ENCODE measurements around the gene COL17A1.

COL17A1 gene

DNA sequence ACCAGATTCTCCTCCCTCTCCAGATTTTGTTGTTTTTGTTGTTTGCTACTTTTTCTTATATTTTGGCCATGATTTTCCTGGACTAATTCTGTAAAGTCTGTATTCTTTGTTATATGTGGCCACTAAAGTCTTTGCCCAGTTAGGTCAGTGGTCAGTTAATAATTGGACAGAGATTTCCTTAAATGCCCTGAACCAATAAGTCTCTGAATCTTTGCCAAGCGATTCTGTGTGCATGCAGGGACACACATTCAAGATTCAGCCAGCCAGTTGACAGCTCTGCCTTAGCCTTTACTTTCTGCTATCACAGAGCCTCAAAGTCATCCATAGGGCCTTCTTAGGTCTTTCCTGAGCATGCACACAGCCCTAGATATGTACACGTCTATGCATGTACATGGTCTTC is 11.0 kb upstream of the COL17A1 start:
- no peak for DNase-seq (ENCODE audit: low read depth)

DNA sequence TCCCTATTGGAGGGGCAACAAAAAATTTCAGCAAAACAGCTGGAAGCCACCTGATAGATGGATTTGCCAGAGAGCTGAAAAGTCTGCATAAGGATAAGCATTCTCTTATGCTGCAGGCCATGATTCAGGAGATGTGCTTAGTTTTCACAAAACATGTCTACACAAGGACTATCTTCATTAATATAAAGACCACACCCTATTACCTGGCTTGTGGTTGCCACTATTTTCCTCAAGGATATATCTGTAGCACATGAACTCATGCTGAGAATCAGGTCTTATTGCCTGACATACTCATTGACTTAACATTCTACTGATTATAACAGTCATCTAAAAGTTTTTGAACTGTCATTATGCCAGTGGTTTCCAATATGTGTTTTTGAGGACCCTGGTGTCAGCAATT is 7.1 kb upstream of the COL17A1 start:
- DNase-seq (ENCODE audit: low read depth), result no peak

DNA sequence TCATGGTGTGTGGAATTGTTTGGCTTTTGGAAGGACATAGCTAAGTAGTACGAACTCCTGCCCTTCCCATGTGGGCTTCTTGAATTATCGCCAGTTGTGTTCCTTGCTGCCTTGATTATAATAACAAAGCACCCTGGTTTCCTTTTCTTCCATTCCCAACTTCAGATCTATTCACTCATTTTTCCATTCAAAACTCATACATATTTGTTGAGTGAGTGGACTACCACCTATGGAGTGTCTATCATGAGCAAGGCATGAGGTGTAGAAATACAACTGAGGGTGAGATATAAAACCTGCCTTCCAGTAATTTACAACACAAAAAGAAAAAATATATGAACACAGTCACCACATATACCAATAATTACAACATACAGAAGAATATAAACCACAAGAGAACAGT is 4.9 kb upstream of the COL17A1 start:
- DNase-seq (ENCODE audit: low read depth), result no peak

DNA sequence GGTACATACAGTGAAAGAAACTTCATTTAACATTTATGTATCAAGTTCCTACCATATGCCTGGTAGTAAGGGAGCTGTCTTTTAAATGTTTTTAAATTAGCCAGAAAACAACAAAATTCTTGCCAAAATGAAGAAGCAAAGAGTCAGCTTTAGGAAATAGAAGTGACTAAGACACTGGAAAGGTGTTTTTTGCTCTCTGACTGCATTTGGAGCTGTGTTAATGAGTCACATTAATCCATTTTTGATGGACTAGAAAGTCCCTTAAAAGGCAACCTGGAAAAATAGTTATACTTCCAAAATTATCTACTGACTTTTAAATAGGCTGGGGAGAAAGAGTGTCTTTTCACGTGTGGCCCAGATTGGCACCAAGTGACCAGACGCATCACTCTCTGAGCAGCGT is 3.9 kb upstream of the COL17A1 start:
- no peak for DNase-seq (ENCODE audit: low read depth)

DNA sequence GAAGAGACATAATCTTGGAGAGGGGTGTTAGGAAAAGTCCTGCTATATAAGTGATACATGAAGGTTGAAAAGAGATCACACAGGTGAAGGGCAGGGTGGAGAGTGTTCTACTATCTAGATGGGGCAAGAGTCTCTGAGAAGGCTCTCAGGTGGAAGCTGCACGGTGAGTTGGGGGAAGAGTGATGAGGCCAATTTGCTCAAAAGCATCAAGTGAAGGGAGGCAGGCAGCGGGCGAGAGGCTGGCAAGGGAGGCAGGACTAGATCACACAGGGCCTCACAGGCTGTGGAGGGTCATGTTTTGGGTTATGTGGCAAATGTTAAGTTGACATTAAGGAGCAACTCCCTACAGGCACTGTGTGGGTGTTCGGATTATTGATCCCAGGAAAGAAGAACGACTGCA is 2.6 kb upstream of the COL17A1 start:
- no peak for DNase-seq (ENCODE audit: low read depth)

DNA sequence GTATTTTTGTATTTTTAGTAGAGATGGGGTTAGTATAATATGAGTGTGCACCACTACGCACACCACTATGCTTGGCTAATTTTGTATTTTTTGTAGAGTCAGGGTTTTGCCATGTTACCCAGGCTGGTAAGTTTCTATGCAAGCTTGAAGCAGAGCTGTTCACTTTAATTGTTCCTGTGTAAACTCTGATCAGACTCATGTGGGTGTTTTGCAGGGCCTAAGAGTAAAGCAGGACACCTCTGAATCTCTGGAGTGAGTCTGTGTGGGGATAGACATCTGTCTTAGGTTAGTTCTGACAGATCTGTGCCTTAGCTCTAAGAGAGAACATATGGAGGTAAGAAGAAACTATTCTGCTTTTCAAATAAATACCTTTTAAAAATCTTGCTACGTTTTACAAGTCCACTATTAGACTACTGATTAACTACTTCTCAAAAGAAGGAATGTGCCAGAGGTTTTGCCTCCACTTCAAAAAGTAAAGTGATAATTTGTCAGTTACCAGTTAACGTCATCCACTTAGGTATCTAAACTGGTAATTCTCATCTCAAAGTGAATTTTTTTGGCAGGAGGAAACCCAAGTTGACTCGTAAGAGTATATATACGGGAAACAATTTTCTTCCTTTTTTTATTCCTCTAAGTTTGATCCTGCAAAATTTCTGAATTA is 1.1 kb downstream of the COL17A1 start:
- no peak for DNase-seq (ENCODE audit: low read depth)

DNA sequence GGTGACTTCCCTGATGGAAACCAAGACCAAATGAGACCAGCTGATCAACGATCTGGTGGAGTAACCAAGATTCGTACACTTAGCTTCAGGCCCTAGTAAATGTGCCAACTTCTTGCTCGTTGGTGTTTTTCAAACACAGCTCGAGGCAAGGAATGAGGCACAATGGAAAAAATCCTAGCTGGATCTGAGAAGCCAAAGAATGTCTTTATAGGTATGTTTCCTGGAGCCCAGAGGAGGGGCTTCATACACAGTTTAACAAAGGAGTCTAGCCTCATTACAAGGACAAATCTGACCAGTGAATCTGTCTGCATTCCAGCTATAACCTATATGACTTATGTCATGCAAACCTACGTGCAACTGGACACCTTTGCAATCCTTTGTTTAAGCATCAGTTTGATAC is 3.7 kb downstream of the COL17A1 start:
- no peak for DNase-seq (ENCODE audit: low read depth)

DNA sequence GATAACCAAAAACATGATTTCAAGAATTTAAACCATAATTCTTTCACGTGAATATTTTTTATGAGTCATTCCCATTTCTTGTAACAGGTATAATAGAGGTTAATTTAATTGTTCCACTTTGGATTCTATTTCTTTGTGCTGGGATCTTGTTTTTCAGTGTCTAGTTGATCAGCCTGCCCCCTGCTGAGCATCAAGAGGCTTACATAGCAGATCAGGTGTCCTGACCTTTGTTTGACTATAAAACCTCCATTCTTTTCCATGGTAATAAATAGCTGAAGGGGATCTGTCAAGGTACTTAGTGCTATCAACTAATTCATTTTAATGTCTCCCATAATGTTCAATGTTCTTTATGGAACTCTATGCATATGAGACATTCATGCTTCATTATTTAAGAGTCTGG is 4.9 kb downstream of the COL17A1 start:
- no peak for DNase-seq (ENCODE audit: low read depth)

DNA sequence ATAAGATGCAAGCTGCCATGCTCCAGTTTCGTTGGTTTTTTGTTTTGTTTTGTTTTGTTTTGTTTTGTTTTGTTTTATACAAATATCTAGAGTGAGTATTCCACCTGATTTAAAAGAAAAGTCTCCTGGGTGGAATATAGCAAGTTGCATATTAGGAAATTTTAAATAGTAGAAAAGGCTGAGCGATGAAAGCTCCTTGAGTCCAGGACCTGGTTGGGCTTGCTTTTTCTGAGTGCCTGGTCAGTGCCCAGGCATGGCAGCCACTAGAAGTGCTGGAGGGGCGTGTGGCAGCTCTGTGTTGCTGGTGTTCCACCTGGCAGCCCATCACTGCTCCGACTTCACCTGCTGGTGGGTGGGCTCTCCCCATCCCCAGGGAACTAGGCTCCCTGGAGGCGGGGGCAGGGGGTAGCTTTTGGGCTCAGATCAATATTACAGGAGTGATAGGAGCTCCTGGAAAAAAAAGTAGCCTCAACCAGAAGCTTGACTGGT is 8.0 kb downstream of the COL17A1 start:
- no peak for DNase-seq (ENCODE audit: low read depth)

DNA sequence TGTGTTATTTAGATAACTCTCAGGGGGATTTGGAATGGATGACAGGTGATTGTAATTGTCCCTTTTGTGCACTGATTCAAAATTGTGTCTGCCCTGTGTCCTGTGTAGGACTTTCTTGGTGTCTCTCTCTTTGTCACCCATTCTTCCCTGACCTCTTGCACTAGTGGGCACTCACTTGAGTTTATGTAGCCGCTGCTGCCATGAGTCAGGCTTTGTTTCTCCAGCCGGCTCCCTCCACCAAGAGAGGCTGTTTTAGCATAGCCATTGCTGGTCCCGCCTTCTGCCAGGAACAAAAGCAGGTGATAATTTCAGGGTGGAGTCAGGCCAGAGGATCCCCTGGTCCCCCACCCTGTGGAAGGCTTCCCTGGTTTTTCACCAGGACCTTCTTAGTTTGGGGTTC is 8.4 kb downstream of the COL17A1 start:
- no peak for DNase-seq (ENCODE audit: low read depth)

DNA sequence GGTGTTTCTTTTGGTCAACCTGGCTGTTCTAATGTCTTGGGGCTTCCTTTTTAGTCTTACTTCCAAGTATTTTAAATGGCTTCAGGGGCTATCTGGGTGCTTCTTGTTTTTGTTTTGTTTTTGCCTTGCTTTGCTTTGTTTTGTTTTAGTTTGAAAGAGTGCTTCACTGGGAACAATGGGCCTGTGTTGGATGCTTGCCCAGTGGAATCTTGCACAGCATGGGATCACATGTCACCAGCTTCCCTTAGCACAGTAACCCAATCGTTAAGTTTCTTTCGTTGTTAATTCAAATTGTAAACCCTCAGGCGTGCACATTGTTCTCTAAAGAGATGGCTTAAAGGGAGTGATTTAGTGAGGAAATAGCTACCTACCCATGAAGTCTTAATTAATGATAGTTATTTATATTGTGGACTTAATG is 8.9 kb downstream of the COL17A1 start:
- no peak for DNase-seq (ENCODE audit: low read depth)

DNA sequence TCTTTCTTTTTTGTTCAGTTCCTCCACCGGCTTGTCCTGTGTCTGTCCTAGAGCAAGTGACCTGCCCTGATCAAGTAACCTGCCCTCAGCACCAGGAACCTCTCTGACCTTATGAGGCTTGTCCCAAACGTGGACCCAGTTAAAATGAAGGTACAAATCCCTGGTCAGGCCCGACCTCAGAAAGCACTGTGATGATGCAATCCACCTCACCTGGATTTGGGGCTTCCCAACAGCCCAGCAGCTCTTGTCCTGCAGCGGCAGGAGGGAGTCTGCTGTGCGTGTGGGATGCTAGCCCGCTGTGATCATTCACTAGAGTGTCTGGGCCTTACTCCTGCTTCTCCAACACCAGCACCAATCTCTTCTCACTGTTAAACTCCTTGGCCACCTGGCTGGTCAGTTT is 11.2 kb downstream of the COL17A1 start:
- DNase-seq (ENCODE audit: low read depth), result no peak

DNA sequence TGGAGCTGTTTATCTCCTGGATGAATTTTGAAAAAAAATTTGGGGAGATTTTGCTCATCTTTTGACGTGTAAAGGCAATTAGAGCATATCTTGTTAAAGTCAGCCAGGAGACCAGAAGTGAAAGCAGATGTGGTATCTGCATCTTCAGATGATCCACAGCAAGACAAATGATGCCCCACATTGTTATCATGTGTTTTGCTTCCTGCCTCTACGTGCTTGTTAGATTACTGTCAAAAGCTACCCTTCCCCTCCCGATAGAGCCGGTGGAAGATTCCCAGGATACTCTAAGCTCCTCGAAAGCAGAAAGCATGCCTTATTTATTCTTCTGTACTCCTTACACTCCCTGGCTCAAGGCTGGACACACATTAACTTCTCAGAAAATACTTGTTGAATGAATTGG is 12.9 kb downstream of the COL17A1 start:
- DNase-seq (ENCODE audit: low read depth), result no peak

DNA sequence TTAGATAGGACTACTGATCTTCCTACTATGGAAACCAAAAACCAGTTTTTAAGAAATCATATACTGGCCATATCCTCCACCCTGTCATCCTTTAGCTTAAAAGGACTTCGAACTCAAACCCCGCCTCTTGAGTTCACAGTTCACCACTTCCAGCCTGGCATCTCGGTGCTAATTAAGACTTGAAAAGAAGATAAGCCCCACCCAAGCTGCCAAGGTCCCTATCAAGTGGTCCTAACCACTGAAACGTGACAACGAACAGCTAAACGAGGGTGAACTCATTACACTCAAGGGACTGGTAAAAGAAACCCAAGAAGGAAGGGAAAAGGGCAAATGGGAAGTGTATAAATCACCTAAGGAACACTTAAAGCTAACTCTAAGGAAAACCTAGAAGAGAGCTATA is 16.1 kb downstream of the COL17A1 start:
- DNase-seq (ENCODE audit: low read depth), result no peak

DNA sequence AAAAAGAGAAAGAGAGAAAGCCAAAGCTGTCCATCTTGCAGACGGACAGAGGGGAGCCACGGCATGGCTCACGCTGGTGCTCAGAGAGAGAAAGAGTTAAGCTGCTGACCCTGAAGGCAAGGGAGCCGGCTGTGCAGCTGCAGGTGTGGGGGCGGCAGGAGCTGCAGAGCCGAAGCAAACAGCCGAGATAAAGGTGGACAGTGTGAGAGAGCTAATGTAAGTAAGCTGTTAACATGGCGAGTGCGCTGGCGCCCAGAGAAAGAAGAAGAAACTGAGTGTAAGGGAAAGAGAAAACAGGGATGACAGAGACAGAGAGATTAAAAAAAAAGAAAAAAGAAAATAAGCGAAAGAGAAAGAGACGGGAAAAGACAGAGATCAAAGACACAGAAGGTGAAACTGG is 18.2 kb downstream of the COL17A1 start:
- no peak for DNase-seq (ENCODE audit: low read depth)

DNA sequence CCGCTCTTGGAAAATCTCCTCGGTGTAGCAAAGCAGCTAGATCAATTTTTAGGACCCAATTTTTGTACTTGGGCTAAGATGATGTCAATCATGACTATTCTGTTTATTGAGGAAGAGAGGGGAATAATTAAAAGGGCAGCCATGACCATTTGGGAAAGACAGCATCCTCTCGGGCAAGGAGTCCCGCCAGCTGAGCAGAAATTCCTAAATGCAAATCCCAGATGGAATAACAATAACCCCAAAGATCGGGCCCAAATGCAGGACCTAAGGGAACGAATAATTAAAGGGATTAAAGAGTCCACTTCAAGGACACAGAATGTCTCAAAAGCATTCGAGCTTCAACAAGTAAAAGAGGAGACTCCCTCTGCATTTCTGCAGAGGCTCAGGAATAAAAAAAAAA is 18.7 kb downstream of the COL17A1 start:
- DNase-seq (ENCODE audit: low read depth), result no peak

DNA sequence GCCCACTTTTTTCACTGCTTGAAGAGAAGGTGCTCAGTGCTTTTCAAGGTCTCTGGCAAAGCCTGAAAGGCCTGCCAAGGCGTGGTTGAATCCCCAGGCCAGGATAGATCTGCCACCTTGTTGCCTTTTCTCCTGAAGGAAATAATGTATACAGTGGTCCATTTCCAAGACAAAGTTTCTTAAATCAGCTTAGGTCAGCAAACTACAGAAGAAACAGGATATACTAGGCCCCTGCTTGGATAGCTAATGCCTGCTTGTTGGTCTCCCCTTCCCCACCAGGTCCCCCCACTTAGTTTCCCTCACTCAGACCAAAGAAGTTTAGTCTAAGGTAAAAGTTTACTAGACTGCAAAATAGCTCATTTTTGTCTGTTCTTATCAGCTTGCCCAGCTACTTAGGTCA is 19.9 kb downstream of the COL17A1 start:
- DNase-seq (ENCODE audit: low read depth), result no peak

DNA sequence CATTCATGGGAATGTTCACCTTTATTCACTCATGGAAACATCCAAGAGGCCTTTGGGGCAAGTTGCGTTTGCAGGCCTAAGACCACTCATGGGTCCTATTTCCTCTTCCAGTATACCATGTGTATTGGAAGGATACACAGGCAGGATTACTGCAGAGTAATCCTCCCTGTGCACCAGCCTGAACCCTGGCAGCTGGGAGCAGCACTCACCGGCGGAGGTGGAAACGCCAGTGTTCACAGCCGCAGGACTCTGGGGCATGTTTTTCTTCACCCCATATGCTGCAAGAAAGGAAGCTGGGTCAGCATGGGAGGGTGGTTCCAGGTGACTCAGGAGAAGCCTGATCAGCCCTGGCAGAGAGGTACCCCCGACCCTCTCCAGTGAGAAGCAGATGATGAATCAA is 24.5 kb downstream of the COL17A1 start:
- no peak for DNase-seq (ENCODE audit: low read depth)

DNA sequence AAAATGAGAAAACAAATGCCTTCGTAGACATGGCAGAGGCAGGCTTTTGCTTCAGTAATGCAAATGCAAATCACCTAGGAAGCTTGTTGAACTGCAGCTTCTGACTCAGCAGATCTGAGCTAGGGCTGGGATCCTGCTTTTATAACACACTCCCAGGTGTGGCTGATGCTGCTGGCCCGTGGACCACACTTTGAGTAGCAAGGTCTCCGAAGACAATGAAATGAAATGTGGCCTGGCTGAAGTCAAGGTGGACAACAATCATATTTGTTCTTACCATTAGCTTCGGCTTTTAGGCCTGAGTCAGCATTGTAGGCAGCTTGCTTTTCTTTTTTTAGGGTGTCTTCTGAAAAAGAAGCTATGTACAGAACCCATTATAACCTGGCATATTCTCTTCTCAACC is 26.3 kb downstream of the COL17A1 start:
- DNase-seq (ENCODE audit: low read depth), result no peak

DNA sequence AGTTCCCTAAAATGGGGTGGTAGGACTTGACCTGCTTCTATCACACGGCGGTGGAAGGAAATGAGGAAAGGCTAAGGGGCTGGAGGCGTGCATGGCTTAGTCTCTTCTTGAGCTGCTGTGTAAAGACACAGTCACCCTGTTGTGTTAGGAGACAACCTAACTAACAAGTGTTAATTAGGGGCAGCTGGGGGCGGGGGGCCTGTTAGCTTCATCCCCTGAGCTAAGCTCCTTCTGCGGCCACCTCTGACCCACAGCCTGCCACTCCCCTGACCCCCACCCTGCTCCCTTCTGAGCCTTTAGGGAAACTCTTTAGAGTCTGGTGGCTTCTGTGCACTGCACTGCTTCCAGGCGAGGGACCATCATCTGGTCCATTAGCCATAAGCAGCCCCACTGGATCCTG is 28.0 kb downstream of the COL17A1 start:
- no peak for DNase-seq (ENCODE audit: low read depth)

DNA sequence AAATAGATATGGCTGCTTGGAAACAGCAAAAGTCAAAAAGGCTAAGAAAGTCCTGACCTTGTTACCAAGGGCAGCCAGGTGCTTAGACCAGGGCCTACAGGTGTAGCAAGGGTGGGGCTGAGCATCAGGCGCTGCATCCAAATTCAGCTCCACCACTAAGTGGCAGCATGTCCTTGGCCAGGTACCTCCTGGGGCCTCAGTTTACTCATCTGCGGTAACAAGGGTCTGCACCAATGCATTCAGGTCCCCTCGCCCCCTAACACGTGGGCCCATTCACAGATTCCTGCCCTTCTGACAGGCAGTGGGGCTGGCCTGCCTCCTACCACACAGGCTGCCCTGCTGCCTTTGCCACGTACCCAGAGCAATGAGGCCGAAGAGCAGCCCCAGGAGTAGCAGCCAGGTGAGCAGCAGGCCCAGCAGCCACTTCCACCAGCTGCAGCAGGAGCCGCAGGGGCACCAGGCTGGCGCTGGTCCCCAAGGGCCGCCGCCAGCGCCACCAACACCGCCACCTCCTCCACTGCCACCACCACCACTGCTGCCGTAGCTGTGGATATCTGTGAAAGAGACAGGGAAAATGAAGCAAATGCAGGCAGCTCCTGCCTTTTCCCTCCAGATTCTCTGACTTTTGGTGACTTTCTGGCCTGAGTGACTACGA is 28.9 kb downstream of the COL17A1 start:
- DNase-seq (ENCODE audit: low read depth), result no peak

DNA sequence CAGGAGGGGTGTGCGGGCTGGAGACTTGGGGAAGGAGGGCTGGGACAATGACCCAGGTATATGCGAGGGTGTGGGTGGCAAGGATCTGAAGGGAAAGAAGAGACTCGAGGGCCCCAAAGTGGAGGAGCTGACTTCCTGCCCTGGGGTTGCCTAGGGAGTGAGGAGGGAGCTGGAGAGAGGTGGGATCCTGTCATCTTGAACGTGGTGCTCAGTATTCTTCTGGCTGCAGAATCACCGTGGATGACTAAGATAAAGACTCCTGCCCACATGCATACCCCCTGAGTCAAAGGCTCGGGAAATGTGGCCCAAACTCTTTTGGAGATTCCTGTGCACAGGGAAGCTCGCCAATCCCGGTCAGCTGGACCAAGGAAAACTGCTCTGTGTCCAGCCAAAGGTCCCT is 31.2 kb downstream of the COL17A1 start:
- no peak for DNase-seq (ENCODE audit: low read depth)

DNA sequence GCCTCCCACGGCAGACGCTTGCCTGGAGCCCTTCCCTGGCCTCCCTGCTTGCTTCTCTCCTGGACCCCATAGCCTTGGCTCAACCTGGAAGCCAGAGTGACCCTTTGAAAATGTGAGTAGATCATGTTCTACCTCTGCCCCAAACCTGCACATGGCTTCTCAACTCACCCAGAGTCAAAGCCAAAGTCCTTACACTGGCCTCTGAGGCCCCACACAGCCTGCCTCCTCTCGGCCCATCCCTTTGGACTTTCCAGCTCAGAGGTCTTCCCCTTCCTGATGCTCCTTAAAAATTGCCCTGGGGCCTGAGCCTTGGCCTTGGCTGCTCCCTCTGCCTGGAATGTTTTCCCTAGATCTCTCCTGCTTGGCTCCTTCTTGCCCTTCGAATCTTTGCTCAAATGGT is 32.5 kb downstream of the COL17A1 start:
- no peak for DNase-seq (ENCODE audit: low read depth)

DNA sequence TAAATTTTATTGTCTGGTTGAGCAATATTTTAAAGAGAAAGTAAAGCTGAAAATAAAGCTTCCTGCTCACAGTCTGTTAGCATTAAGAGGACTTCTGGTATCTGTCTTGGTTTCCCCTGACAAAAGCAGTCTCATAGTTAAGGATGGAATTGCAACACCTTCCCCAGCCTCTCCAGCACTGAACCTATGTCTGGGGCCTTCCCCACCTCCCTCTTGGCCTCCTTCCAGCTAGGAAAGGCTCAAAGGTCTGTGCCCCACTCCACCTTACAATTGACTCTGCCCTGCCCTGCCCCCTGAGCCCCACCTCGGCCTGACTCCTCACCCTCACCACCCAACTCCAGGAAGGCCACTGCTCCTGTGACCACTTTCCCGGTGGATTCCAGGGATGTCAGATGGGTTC is 33.2 kb downstream of the COL17A1 start:
- no peak for DNase-seq (ENCODE audit: low read depth)
